ENCODE results near the gene SOX8. TPM values are rescaled to one million over a fixed set of nuclear protein-coding genes. Genes with fewer than 3 reads are reported as not detected.
A peak's percentile ranks its signal among the peaks of the same experiment; 100 is the strongest.

SOX8 gene
- total RNA-seq, 2 experiments from 2014 or later: 0.10 to 0.13 TPM

GRCh38 chr16:970766-971581 is 10.6 kb upstream of the SOX8 start, which contains the start of gene LMF1:
Gene LMF1, minus strand, starts transcription at chr16:970984. Its CDS starts 4 bp downstream, at chr16:970980.
- ChIA-PET CTCF (no interaction called here), POLR2A (interaction anchor here (1.2 to 2.1 kb wide), 3 partner anchors 8 to 33 kb away, joined by 3 to 8 read pairs (median 6); partner anchors contain the start of gene SOX8)
- Mint-ChIP-seq H3K9me3 (no peaks in the 10 kb centered on the region), H3K27ac (peak within 1 kb of the TSS; percentile 63), H3K27me3 (peaks cover 7% of the 10 kb centered on the region), H3K4me3 (peak within 1 kb of the TSS; percentile 75), H3K4me1 (peaks cover 22% of the 10 kb centered on the region), H3K36me3 (ENCODE audit: low read depth) (peaks cover 23% of the 10 kb centered on the region)
- peak; percentile 97 for DNase-seq

- no peak overlapping the region for H3K27ac Mint-ChIP-seq
- no peak overlapping the region for H3K4me3 Mint-ChIP-seq
- no peak for DNase-seq
- peaks cover 7% of the 10 kb centered on the region for H3K27me3 Mint-ChIP-seq
- peaks cover 18% of the 10 kb centered on the region for H3K36me3 Mint-ChIP-seq (ENCODE audit: low read depth)
- CTCF ChIA-PET: no interaction called here
- POLR2A ChIA-PET: interaction anchor here (1.2 to 2.1 kb wide), 3 partner anchors 8 to 32 kb away, joined by 3 to 8 read pairs (median 6); partner anchors contain the start of gene SOX8
- H3K4me1 Mint-ChIP-seq: peaks cover 19% of the 10 kb centered on the region
- H3K9me3 Mint-ChIP-seq: no peaks in the 10 kb centered on the region
Measured at GRCh38 chr16:971582-971905, 10.0 kb upstream of the SOX8 start.

- CTCF ChIA-PET: interaction anchor here (0.5 kb wide), 1 partner anchor 1689 kb away, joined by 3 read pairs; no protein-coding TSS in a partner anchor
- POLR2A ChIA-PET: interaction anchor here (1.2 to 1.3 kb wide), 2 partner anchors 10 to 32 kb away, joined by 3 to 6 read pairs; partner anchors contain the start of gene SOX8
- Mint-ChIP-seq H3K27ac (no peak overlapping the region), H3K27me3 (peaks cover 7% of the 10 kb centered on the region), H3K36me3 (ENCODE audit: low read depth) (peaks cover 15% of the 10 kb centered on the region), H3K9me3 (no peaks in the 10 kb centered on the region), H3K4me1 (peaks cover 19% of the 10 kb centered on the region), H3K4me3 (no peak overlapping the region)
- no peak for DNase-seq
Measured at GRCh38 chr16:971981-972315, 9.6 kb upstream of the SOX8 start.

GRCh38 chr16:972316-973002 is 9.1 kb upstream of the SOX8 start:
- CTCF ChIA-PET: interaction anchor here (0.5 kb wide), 1 partner anchor 1688 kb away, joined by 3 read pairs; no protein-coding TSS in a partner anchor
- Mint-ChIP-seq H3K27ac (no peak overlapping the region), H3K36me3 (ENCODE audit: low read depth) (peaks cover 12% of the 10 kb centered on the region), H3K4me3 (no peak overlapping the region), H3K4me1 (peaks cover 19% of the 10 kb centered on the region), H3K9me3 (no peaks in the 10 kb centered on the region), H3K27me3 (peaks cover 7% of the 10 kb centered on the region)
- POLR2A ChIA-PET: interaction anchor here (1.2 to 1.3 kb wide), 2 partner anchors 9 to 31 kb away, joined by 3 to 6 read pairs; partner anchors contain the start of gene SOX8
- no peak for DNase-seq

- CTCF ChIA-PET: no interaction called here
- Mint-ChIP-seq H3K27me3 (peaks cover 11% of the 10 kb centered on the region), H3K4me1 (peaks cover 19% of the 10 kb centered on the region), H3K9me3 (no peaks in the 10 kb centered on the region), H3K36me3 (ENCODE audit: low read depth) (peaks cover 4% of the 10 kb centered on the region), H3K4me3 (no peak overlapping the region), H3K27ac (no peak overlapping the region)
- POLR2A ChIA-PET: no interaction called here
- DNase-seq: no peak
Measured at GRCh38 chr16:973366-973765, 8.2 kb upstream of the SOX8 start.

- Mint-ChIP-seq H3K4me3 (no peak overlapping the region), H3K36me3 (ENCODE audit: low read depth) (no peaks in the 10 kb centered on the region), H3K9me3 (no peaks in the 10 kb centered on the region), H3K27me3 (peaks cover 16% of the 10 kb centered on the region), H3K27ac (no peak overlapping the region), H3K4me1 (peaks cover 15% of the 10 kb centered on the region)
- CTCF ChIA-PET: no interaction called here
- no peak for DNase-seq
- POLR2A ChIA-PET: no interaction called here
Measured at GRCh38 chr16:974001-974601, 7.5 kb upstream of the SOX8 start.

- DNase-seq: no peak
- H3K4me1 Mint-ChIP-seq: peaks cover 11% of the 10 kb centered on the region
- peaks cover 20% of the 10 kb centered on the region for H3K27me3 Mint-ChIP-seq
- POLR2A ChIA-PET: no interaction called here
- H3K4me3 Mint-ChIP-seq: no peak overlapping the region
- no peaks in the 10 kb centered on the region for H3K9me3 Mint-ChIP-seq
- H3K36me3 Mint-ChIP-seq (ENCODE audit: low read depth): no peaks in the 10 kb centered on the region
- CTCF ChIA-PET: no interaction called here
- no peak overlapping the region for H3K27ac Mint-ChIP-seq
Measured at GRCh38 chr16:974611-975261, 6.8 kb upstream of the SOX8 start.

- Mint-ChIP-seq H3K27me3 (peaks cover 22% of the 10 kb centered on the region), H3K27ac (no peak overlapping the region), H3K9me3 (no peaks in the 10 kb centered on the region), H3K4me3 (no peak overlapping the region), H3K36me3 (ENCODE audit: low read depth) (no peaks in the 10 kb centered on the region), H3K4me1 (peaks cover 8% of the 10 kb centered on the region)
- no peak for DNase-seq
- ChIA-PET POLR2A (no interaction called here), CTCF (no interaction called here)
Measured at GRCh38 chr16:975291-975690, 6.3 kb upstream of the SOX8 start.

GRCh38 chr16:976389-976931 is 5.1 kb upstream of the SOX8 start:
- no peak overlapping the region for H3K27ac Mint-ChIP-seq
- no peak for DNase-seq

GRCh38 chr16:977081-977701 is 4.4 kb upstream of the SOX8 start:
- POLR2A ChIA-PET: no interaction called here
- no peak overlapping the region for H3K27ac Mint-ChIP-seq
- peaks cover 5% of the 10 kb centered on the region for H3K4me1 Mint-ChIP-seq
- no peak for DNase-seq
- H3K9me3 Mint-ChIP-seq: no peaks in the 10 kb centered on the region
- H3K4me3 Mint-ChIP-seq: no peak overlapping the region
- H3K36me3 Mint-ChIP-seq (ENCODE audit: low read depth): no peaks in the 10 kb centered on the region
- H3K27me3 Mint-ChIP-seq: peaks cover 18% of the 10 kb centered on the region
- CTCF ChIA-PET: no interaction called here

More at GRCh38 chr16:976389-976931, 5.1 kb upstream of the SOX8 start:
- Mint-ChIP-seq H3K4me3 (no peak overlapping the region), H3K36me3 (ENCODE audit: low read depth) (no peaks in the 10 kb centered on the region), H3K27me3 (peaks cover 24% of the 10 kb centered on the region), H3K9me3 (no peaks in the 10 kb centered on the region), H3K4me1 (peaks cover 9% of the 10 kb centered on the region)
- CTCF ChIA-PET: no interaction called here
- POLR2A ChIA-PET: no interaction called here

- ChIA-PET CTCF (no interaction called here), POLR2A (no interaction called here)
- Mint-ChIP-seq H3K27me3 (peaks cover 22% of the 10 kb centered on the region), H3K4me3 (no peak overlapping the region), H3K9me3 (no peaks in the 10 kb centered on the region), H3K27ac (no peak overlapping the region), H3K4me1 (peaks cover 5% of the 10 kb centered on the region), H3K36me3 (ENCODE audit: low read depth) (no peaks in the 10 kb centered on the region)
- DNase-seq: no peak
Measured at GRCh38 chr16:977896-978295, 3.7 kb upstream of the SOX8 start.

- Mint-ChIP-seq H3K9me3 (no peaks in the 10 kb centered on the region), H3K4me3 (no peak overlapping the region), H3K36me3 (ENCODE audit: low read depth) (no peaks in the 10 kb centered on the region), H3K4me1 (peaks cover 5% of the 10 kb centered on the region), H3K27ac (no peak overlapping the region), H3K27me3 (peaks cover 25% of the 10 kb centered on the region)
- POLR2A ChIA-PET: interaction anchor here (2.0 kb wide), 1 partner anchor 8 kb away, joined by 8 read pairs; the partner anchor contains the start of gene LMF1
- DNase-seq: no peak
- CTCF ChIA-PET: no interaction called here
Measured at GRCh38 chr16:978403-978802, 3.2 kb upstream of the SOX8 start.
